ENCODE measurements around the gene PRPH. TPM values are rescaled to one million over a fixed set of nuclear protein-coding genes. Genes with fewer than 3 reads are reported as not detected.
A peak's percentile ranks its signal among the peaks of the same experiment; 100 is the strongest.

The PRPH gene
- total and polyA plus RNA-seq, 9 of the 15 experiments (the other 6 are each of a cell fraction or from before 2014, with no cell fraction given), result 0.27 to 1.9 (median 1.3) TPM; not detected in 1

DNA sequence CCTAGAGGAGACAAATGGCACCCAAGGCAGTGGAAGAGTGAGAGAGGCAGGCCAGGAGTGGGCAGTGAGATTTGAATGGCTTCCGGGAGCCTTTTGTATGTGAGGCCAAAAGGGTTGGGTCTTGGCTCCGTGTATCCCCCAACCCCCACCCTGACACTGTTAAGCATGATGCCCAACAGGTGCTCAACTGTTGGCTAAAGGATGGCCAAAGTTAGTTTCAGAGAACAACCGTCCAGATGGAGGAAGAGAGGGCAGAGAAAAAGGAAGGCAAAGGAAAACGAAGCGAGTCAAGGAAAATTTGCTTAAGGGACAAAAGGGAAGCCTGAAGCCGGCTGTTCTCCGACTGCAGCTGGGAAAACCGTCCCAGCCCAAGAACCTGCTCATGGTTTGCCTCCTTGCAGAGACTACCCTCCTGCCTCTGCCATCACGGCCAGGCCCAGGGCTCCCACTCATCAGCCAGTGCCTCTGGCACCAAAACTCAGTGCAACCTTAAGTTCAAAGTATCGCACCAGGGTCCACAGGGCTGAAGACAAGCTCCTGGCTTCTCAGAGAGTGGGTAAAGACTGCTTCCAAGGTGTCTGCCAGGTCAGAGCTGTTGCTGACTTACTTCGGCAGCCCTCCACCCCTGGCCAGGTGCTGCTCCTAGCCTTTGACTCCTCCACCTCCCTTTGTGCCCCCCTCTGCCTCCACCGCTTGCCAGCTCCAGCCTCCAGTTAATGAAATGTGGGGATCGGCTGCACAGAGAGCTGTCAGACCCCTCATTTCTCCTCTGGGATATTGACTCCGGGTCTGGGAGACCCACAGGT is 46.2 kb downstream of the PRPH start:
- Histone ChIP-seq H3K4me1 (replicated peaks in 1 of 2; ENCODE audit: control insufficient read depth in 2 of 2, insufficient read depth in 2 of 2, low read length in 2 of 2) (peaks cover 21 to 62% of the 10 kb centered on the region in 2 experiments), H3K4me2 (ENCODE audit: insufficient read depth, low read length) (no peak overlapping the region), H3K27ac (ENCODE audit: extremely low read depth, low read depth, low read length) (no peak overlapping the region), H3K36me3 (ENCODE audit: control insufficient read depth, insufficient read depth, low read length) (no peaks in the 10 kb centered on the region), H3K9ac (ENCODE audit: insufficient read depth in 1 of 2, low read depth in 2 of 2, low read length in 2 of 2) (no peak overlapping the region), H2AFZ (ENCODE audit: low read depth, low read length) (0 out of 2 replicates have a peak overlapping the region, but pooled peaks have one; percentile 16), H4K20me1 (replicated peaks; ENCODE audit: control insufficient read depth, insufficient read depth, low read length) (peaks cover 2% of the 10 kb centered on the region; the same call in 1 of the 2 replicates), H3K4me3 (no peak overlapping the region), H3K9me1 (ENCODE audit: control insufficient read depth, insufficient read depth, low read length) (no peaks in the 10 kb centered on the region), H3K27me3 (ENCODE audit: control insufficient read depth in 2 of 2, insufficient read depth in 2 of 2, low read length in 2 of 2) (peaks cover 13 to 17% of the 10 kb centered on the region in 2 experiments; a peak in 4 of 5 replicates), H3K9me3 (replicated peaks; ENCODE audit: control insufficient read depth, insufficient read depth, low read depth, low read length) (no peaks in the 10 kb centered on the region), H3K79me2 (ENCODE audit: control insufficient read depth, insufficient read depth, low read length) (no peaks in the 10 kb centered on the region)
- ATAC-seq, result no peak
- in situ Hi-C loops (cut with MboI), result no loop called here
- peak; percentile 35 for FAIRE-seq
- TF ChIP-seq DACH1 (IDR thresholded peaks at IDR 0.05; ENCODE audit: partially characterized antibody), result no peak
- no peak for TF ChIP-seq MAFF (IDR thresholded peaks at IDR 0.05; ENCODE audit: low read length)
- TF ChIP-seq BRD9 (IDR thresholded peaks at IDR 0.05; ENCODE audit: low read depth, partially characterized antibody), result no peak
- TF ChIP-seq HEY1 (CRISPR knock-in tag; IDR thresholded peaks at IDR 0.05; ENCODE audit: borderline replicate concordance), result no peak
- TF ChIP-seq SP2 (IDR thresholded peaks at IDR 0.05; ENCODE audit: extremely low read depth, low read depth, low read length, poor library complexity, severe bottlenecking), result no peak
- no peak for TF ChIP-seq CHCHD3 (CRISPR knock-in tag; IDR thresholded peaks at IDR 0.05)
- TF ChIP-seq CEBPB (tag; IDR thresholded peaks at IDR 0.05), result no peak
- TF ChIP-seq, protein P1, sequence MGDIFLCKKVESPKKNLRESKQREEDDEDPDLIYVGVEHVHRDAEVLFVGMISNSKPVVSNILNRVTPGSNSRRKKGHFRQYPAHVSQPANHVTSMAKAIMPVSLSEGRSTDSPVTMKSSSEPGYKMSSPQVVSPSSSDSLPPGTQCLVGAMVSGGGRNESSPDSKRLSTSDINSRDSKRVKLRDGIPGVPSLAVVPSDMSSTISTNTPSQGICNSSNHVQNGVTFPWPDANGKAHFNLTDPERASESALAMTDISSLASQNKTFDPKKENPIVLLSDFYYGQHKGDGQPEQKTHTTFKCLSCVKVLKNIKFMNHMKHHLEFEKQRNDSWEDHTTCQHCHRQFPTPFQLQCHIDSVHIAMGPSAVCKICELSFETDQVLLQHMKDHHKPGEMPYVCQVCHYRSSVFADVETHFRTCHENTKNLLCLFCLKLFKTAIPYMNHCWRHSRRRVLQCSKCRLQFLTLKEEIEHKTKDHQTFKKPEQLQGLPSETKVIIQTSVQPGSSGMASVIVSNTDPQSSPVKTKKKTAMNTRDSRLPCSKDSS (IDR thresholded peaks at IDR 0.05; ENCODE audit: low read depth, partially characterized antibody), result no peak
- no peak for TF ChIP-seq XRCC5 (IDR thresholded peaks at IDR 0.05; ENCODE audit: low read depth, low read length)
- DNase-seq (ENCODE audit: extremely low read depth in 1 of 4, low spot score in 3 of 4), result no peak
- BruUV-seq (replicated peaks), result no TSS peak
- ChIA-PET CTCF (ENCODE audit: low intra/inter-chr PET ratio) (interaction anchor here (1.2 to 2.9 kb wide), 4 partner anchors 10 to 251 kb away, joined by 6 to 49 read pairs (median 10); no protein-coding TSS in a partner anchor), POLR2A (interaction anchor here (0.5 to 3.1 kb wide), 4 partner anchors 10 to 356 kb away, joined by 3 to 27 read pairs (median 7); partner anchors contain the start of gene TUBA1C)
- intact Hi-C loops (cut with micrococcal nuclease), result loop anchor here (10.0 kb wide), 2 partner anchors 276 to 366 kb away; partner anchors contain the start of genes KMT2D, RHEBL1, WNT1 and WNT10B
- 56% methylated on average over 11 of the region's 14 CpGs for WGBS (ENCODE audit: insufficient coverage, low coverage, missing lambda C conversion rate)

All from K562 (cell line).